Testis (tissue), 2 donors: ENCODE data around the gene VPS11.

Source experiments
- CTCF ChIP-seq, 3 experiments: fragments of 450-650 bp in 2 of 3; fragments of 200-600 bp in 1 of 3; sonication (generic) in 1 of 3; IDR thresholded peaks; one replicate each; pipeline ENCODE4 v1.5.1; 2016 to 2019; ENCODE audit warnings: antibody characterized with exemption in 3 of 3, mild to moderate bottlenecking in 2 of 3, moderate library complexity in 1 of 3
- POLR2A ChIP-seq: fragments of 450-650 bp; IDR thresholded peaks from one replicate; pipeline ENCODE4 v1.6.1; 2017; ENCODE audit warnings: antibody characterized with exemption, mild to moderate bottlenecking, moderate library complexity

GRCh38 chr11:119106564-119107537 lies 39.2 kb downstream of the VPS11 start, which contains the start of gene C2CD2L:
- no peak for TF ChIP-seq CTCF (IDR thresholded peaks at IDR 0.05)
- TF ChIP-seq POLR2A = no peak
